Panc1 (cell line): Measurements from ENCODE around the gene KRTAP5-7.

Experiments
- CTCF ChIP-seq: fragments of 450-650 bp; IDR thresholded peaks from 2 replicates; pipeline ENCODE4 v1.5.1; 2017; ENCODE audit warnings: mild to moderate bottlenecking
- POLR2AphosphoS5 ChIP-seq: IDR thresholded peaks from 2 replicates; pipeline ENCODE4 v1.6.1; 2012; ENCODE audit warnings: mild to moderate bottlenecking, low read depth, low read length, moderate library complexity
- REST ChIP-seq, 2 experiments: IDR thresholded peaks; 2 replicates each; pipeline ENCODE4 v1.6.1; 2011 to 2012; ENCODE audit warnings: low read depth in 2 of 2, control low read depth in 1 of 2, low read length in 1 of 2, mild to moderate bottlenecking in 1 of 2, moderate library complexity in 1 of 2; ENCODE audit not compliant: insufficient read depth in 1 of 2
- SIN3A ChIP-seq: IDR thresholded peaks from 2 replicates; pipeline ENCODE4 v1.6.1; 2012; ENCODE audit warnings: low read depth, mild to moderate bottlenecking, low read length, moderate library complexity, borderline replicate concordance; ENCODE audit not compliant: insufficient read depth

GRCh38 chr11:71539017-71539416 lies 11.9 kb downstream of the KRTAP5-7 start:
- TF ChIP-seq POLR2AphosphoS5 (no peak), CTCF (no peak), SIN3A (no peak), REST (IDR thresholded peaks at IDR 0.05; ENCODE audit: insufficient read depth in 1 of 2, low read depth in 2 of 2, low read length in 1 of 2) (no peak)
